Caco-2 (cell line): ENCODE measurements around the gene SOCS2. TPM values are rescaled to one million over a fixed set of nuclear protein-coding genes. Genes with fewer than 3 reads are reported as not detected.
"Not testable (repeated sequence)": the region's sequence is repeated elsewhere in the genome, so short reads cannot be mapped to it uniquely, and the experiment has no call there.

Experiments used
- BruUV-seq: library from RNA; stranded (reverse); fragments of 400-500 nt; replicated peaks from 2 replicates; lab custom pipeline; 2021; lab: Mats Ljungman, UMichigan
- CTCF ChIA-PET: fragments of 300-600 bp; sonication (Branson Sonifier 250); formaldehyde crosslinking; loops from one replicate; lab custom pipeline; 2022; ENCODE audit warnings: antibody characterized with exemption; lab: Charles Lee
- POLR2A ChIA-PET: fragments of 300-600 bp; sonication (Branson Sonifier 250); formaldehyde crosslinking; loops from one replicate; lab custom pipeline; 2022; ENCODE audit warnings: antibody characterized with exemption; lab: Charles Lee
- DNase-seq, 2 experiments: peaks; one replicate each; pipeline versions ENCODE4 v3.0.0 to v3.0.0-alpha.2; 2020 to 2022
- H3K27me3 ChIP-seq: replicated peaks from 2 replicates; pipeline ENCODE4 v1.6.0; 2011; ENCODE audit warnings: low read length; ENCODE audit not compliant: control insufficient read depth, insufficient read depth
- H3K36me3 ChIP-seq: 2 replicates; pipeline ENCODE4 v1.5.1; 2011; ENCODE audit warnings: low read length; ENCODE audit not compliant: control insufficient read depth, insufficient read depth
- H3K4me1 ChIP-seq: fragments of 250-450 bp; sonication (Bioruptor Pico); 2 replicates; pipeline ENCODE4 v1.5.1; 2020; ENCODE audit warnings: mild to moderate bottlenecking
- H3K4me3 ChIP-seq: 2 replicates; pipeline ENCODE4 v1.5.1; 2011; ENCODE audit warnings: low read depth, mild to moderate bottlenecking, control low read depth, low read length
- H3K9me3 ChIP-seq: fragments of 250-450 bp; sonication (Bioruptor Pico); 2 replicates; pipeline ENCODE4 v1.5.1; 2020; ENCODE audit warnings: mild to moderate bottlenecking, moderate library complexity
- H3K27ac Mint-ChIP-seq: one replicate; pipeline ENCODE4 v1.8.0; 2022; ENCODE audit warnings: mixed read lengths; ENCODE audit not compliant: unreplicated experiment
- H3K27me3 Mint-ChIP-seq: one replicate; pipeline ENCODE4 v1.8.0; 2022; ENCODE audit warnings: mixed read lengths; ENCODE audit not compliant: insufficient read depth, unreplicated experiment
- H3K36me3 Mint-ChIP-seq: one replicate; pipeline ENCODE4 v1.8.0; 2022; ENCODE audit warnings: mild to moderate bottlenecking, mixed read lengths; ENCODE audit not compliant: insufficient read depth, unreplicated experiment
- H3K4me1 Mint-ChIP-seq: one replicate; pipeline ENCODE4 v1.8.0; 2022; ENCODE audit warnings: low read depth, mixed read lengths; ENCODE audit not compliant: unreplicated experiment
- H3K4me3 Mint-ChIP-seq: one replicate; pipeline ENCODE4 v1.8.0; 2022; ENCODE audit warnings: mild to moderate bottlenecking, moderate library complexity, mixed read lengths; ENCODE audit not compliant: unreplicated experiment
- H3K9me3 Mint-ChIP-seq: one replicate; pipeline ENCODE4 v1.8.0; 2022; ENCODE audit warnings: mixed read lengths; ENCODE audit not compliant: unreplicated experiment
- intact Hi-C: fragments of 100-400 bp; cut with micrococcal nuclease; formaldehyde crosslinking; loops from one replicate; pipeline ENCODE4 v1.10.0; 2022; ENCODE audit not compliant: unreplicated experiment
- total RNA-seq: library from RNA; stranded (reverse); gene quantifications from 2 replicates; pipeline ENCODE4 v1.2.3, GENCODE V29; 2022
- TF ChIP-seq, protein P1 (sequence below), 2 experiments: fragments of 200-600 bp in 1 of 2; IDR thresholded peaks; 1 replicate in 1 of 2; 2 replicates in 1 of 2; pipeline versions ENCODE4 v1.5.1 to v1.8.0; 2011 to 2022; ENCODE audit warnings: antibody characterized with exemption in 1 of 2, control low read depth in 1 of 2, inconsistent platforms in 1 of 2, low read depth in 1 of 2, low read length in 1 of 2, mild to moderate bottlenecking in 1 of 2, moderate library complexity in 1 of 2; ENCODE audit not compliant: insufficient read depth in 1 of 2, severe bottlenecking in 1 of 2, unreplicated experiment in 1 of 2

Gene SOCS2
- total RNA-seq, 1 experiment from 2014 or later, result 95.4 TPM

DNA sequence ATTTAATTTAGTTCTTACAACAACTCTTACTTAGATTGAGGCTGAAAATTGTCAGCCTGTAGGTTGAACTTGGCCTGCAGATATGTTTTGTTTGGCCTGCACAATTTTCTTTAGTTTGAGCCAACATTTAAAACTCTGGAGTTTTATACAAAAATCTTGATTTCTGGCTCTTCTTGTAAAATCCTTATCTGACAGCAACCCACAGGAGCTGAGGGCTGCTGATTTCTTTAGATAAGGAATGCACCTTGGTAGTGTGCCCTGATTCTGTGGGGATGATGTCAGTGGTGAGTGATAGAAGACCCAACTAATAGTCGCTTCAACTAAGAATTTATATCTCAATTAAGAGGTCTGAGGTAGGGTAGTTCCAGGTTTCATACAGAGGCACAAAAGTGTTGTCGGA lies 49.5 kb downstream of the SOCS2 start:
- POLR2A ChIA-PET, result no interaction called here
- no peak for DNase-seq

GRCh38 chr12:93622485-93622884 lies 50.0 kb downstream of the SOCS2 start:
- no peaks in the 10 kb centered on the region for H3K9me3 ChIP-seq
- no peaks in the 10 kb centered on the region for H3K9me3 Mint-ChIP-seq
- intact Hi-C loops, result no loop called here
- ChIA-PET CTCF (no interaction called here), POLR2A (no interaction called here)
- peaks cover 4% of the 10 kb centered on the region for H3K36me3 Mint-ChIP-seq
- H3K27me3 Mint-ChIP-seq, result no peaks in the 10 kb centered on the region
- BruUV-seq, result no TSS peak
- H3K4me3 ChIP-seq, result no peak overlapping the region
- peaks cover 8% of the 10 kb centered on the region for H3K4me1 Mint-ChIP-seq
- DNase-seq, result no peak
- no peak overlapping the region for H3K27ac Mint-ChIP-seq
- TF ChIP-seq, protein P1, sequence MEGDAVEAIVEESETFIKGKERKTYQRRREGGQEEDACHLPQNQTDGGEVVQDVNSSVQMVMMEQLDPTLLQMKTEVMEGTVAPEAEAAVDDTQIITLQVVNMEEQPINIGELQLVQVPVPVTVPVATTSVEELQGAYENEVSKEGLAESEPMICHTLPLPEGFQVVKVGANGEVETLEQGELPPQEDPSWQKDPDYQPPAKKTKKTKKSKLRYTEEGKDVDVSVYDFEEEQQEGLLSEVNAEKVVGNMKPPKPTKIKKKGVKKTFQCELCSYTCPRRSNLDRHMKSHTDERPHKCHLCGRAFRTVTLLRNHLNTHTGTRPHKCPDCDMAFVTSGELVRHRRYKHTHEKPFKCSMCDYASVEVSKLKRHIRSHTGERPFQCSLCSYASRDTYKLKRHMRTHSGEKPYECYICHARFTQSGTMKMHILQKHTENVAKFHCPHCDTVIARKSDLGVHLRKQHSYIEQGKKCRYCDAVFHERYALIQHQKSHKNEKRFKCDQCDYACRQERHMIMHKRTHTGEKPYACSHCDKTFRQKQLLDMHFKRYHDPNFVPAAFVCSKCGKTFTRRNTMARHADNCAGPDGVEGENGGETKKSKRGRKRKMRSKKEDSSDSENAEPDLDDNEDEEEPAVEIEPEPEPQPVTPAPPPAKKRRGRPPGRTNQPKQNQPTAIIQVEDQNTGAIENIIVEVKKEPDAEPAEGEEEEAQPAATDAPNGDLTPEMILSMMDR (IDR thresholded peaks at IDR 0.05; ENCODE audit: insufficient read depth in 1 of 2, low read depth in 1 of 2, low read length in 1 of 2, severe bottlenecking in 1 of 2, unreplicated experiment in 1 of 2), result no peak
- no peaks in the 10 kb centered on the region for H3K27me3 ChIP-seq
- no peaks in the 10 kb centered on the region for H3K36me3 ChIP-seq
- H3K4me1 ChIP-seq, result peaks cover 4% of the 10 kb centered on the region; the same call in 1 of the 2 replicates
- no peak overlapping the region for H3K4me3 Mint-ChIP-seq

More for the DNA sequence above, 49.5 kb downstream of the SOCS2 start:
- Histone ChIP-seq H3K9me3 (no peaks in the 10 kb centered on the region), H3K36me3 (no peaks in the 10 kb centered on the region), H3K4me3 (no peak overlapping the region), H3K4me1 (peaks cover 4% of the 10 kb centered on the region; the same call in 1 of the 2 replicates), H3K27me3 (no peaks in the 10 kb centered on the region)
- CTCF ChIA-PET, result no interaction called here
- no peaks in the 10 kb centered on the region for H3K9me3 Mint-ChIP-seq
- TF ChIP-seq, protein P1 (IDR thresholded peaks at IDR 0.05; ENCODE audit: insufficient read depth in 1 of 2, low read depth in 1 of 2, low read length in 1 of 2, severe bottlenecking in 1 of 2, unreplicated experiment in 1 of 2), result no peak
- no TSS peak for BruUV-seq
- intact Hi-C loops, result no loop called here
- H3K27me3 Mint-ChIP-seq, result no peaks in the 10 kb centered on the region
- H3K4me3 Mint-ChIP-seq, result no peak overlapping the region
- peaks cover 8% of the 10 kb centered on the region for H3K4me1 Mint-ChIP-seq
- H3K27ac Mint-ChIP-seq, result no peak overlapping the region
- H3K36me3 Mint-ChIP-seq, result peaks cover 4% of the 10 kb centered on the region

- ChIA-PET CTCF (no interaction called here), POLR2A (no interaction called here)
- Mint-ChIP-seq H3K4me3 (no peak overlapping the region), H3K9me3 (no peaks in the 10 kb centered on the region), H3K27me3 (no peaks in the 10 kb centered on the region), H3K36me3 (no peaks in the 10 kb centered on the region), H3K4me1 (peaks cover 8% of the 10 kb centered on the region), H3K27ac (no peak overlapping the region)
- Histone ChIP-seq H3K27me3 (no peaks in the 10 kb centered on the region), H3K4me1 (peaks cover 4% of the 10 kb centered on the region; the same call in 1 of the 2 replicates), H3K36me3 (no peaks in the 10 kb centered on the region), H3K4me3 (no peak overlapping the region), H3K9me3 (no peaks in the 10 kb centered on the region)
- TF ChIP-seq, protein P1 (IDR thresholded peaks at IDR 0.05; ENCODE audit: insufficient read depth in 1 of 2, low read depth in 1 of 2, low read length in 1 of 2, severe bottlenecking in 1 of 2, unreplicated experiment in 1 of 2), result no peak
- BruUV-seq, result no TSS peak
- intact Hi-C loops, result no loop called here
- no peak for DNase-seq
Measured at GRCh38 chr12:93624595-93625294, 52.3 kb downstream of the SOCS2 start.

DNA sequence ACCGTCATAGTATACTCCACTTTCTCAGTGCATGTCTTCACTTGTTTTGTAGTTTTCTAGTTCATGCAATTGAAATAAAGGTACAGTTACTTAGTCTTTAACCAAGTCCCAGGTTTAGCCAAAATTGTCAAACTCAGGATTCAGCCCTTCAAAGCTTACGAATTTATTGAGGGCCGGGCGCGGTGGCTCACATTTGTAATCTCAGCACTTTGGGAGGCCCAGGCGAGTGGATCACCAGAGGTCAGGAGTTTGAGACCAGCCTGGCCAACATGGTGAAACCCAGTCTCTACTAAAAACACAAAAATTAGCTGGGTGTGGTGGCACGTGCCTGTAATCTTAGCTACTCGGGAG lies 52.8 kb downstream of the SOCS2 start:
- H3K4me1 ChIP-seq, CTCF ChIA-PET, H3K9me3 Mint-ChIP-seq, H3K36me3 Mint-ChIP-seq, H3K27me3 ChIP-seq, POLR2A ChIA-PET, H3K9me3 ChIP-seq, H3K4me3 ChIP-seq, H3K4me3 Mint-ChIP-seq, H3K4me1 Mint-ChIP-seq, H3K36me3 ChIP-seq, intact Hi-C loops, H3K27ac Mint-ChIP-seq, DNase-seq, BruUV-seq, H3K27me3 Mint-ChIP-seq: not testable (repeated sequence)
